ELR (cell line): ENCODE results near the gene VPS35.
A peak's percentile ranks its signal among the peaks of the same experiment; 100 is the strongest.

Experiments
- DNase-seq: peaks from one replicate; pipeline ENCODE4 v3.0.0-alpha.2; 2015; ENCODE audit warnings: low read depth

VPS35 gene

GRCh38 chr16:46688654-46689364 lies at the start of gene VPS35:
TSS of gene VPS35 (minus strand) at chr16:46689178. CDS start at chr16:46689133, 45 bp downstream.
- DNase-seq = peak; percentile 100

- DNase-seq = no peak
Observed at GRCh38 chr16:46737621-46738214, 48.7 kb upstream of the VPS35 start.

DNA sequence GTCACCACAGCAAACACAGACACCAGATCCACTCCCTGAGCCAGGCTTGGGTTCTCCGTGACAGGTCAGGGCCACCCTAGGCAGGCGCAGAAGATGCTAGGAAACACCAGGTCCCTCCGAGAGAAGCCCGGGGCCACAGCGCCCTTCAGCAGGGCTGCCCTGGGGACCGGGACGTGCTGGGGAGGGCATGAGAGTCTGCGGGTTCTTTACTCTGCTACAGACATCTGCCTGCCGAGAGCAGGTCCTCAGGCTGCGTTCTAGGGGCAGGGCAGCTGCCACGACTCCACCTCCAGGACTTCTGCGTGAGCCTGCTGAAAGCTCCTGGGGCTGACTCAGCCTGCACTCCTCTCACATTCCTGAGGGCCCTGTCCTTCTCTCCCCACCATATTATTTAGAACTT lies 47.7 kb upstream of the VPS35 start:
- peak; percentile 10 for DNase-seq

- no peak for DNase-seq
Observed at GRCh38 chr16:46733319-46733830, 44.4 kb upstream of the VPS35 start.

DNA sequence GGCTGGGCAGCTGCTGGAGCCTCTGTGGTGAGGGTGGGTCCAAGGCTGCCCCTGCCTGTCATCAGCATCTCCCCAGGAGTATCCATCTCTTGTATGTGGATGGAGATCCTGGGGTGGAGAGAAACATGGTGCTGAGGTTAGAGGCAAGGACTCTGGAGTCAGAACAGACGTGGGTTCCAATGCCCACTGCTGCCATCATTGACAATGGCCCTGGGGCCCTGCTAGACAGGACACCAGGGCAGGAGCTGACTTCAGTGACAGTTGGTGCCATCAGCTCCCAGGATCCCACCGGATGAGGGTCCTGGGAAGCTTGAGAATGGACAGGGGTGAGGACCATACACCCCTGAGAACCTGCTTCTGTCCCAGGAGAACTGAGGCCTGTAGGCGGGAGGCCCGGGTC lies 43.6 kb upstream of the VPS35 start:
- DNase-seq = no peak

DNA sequence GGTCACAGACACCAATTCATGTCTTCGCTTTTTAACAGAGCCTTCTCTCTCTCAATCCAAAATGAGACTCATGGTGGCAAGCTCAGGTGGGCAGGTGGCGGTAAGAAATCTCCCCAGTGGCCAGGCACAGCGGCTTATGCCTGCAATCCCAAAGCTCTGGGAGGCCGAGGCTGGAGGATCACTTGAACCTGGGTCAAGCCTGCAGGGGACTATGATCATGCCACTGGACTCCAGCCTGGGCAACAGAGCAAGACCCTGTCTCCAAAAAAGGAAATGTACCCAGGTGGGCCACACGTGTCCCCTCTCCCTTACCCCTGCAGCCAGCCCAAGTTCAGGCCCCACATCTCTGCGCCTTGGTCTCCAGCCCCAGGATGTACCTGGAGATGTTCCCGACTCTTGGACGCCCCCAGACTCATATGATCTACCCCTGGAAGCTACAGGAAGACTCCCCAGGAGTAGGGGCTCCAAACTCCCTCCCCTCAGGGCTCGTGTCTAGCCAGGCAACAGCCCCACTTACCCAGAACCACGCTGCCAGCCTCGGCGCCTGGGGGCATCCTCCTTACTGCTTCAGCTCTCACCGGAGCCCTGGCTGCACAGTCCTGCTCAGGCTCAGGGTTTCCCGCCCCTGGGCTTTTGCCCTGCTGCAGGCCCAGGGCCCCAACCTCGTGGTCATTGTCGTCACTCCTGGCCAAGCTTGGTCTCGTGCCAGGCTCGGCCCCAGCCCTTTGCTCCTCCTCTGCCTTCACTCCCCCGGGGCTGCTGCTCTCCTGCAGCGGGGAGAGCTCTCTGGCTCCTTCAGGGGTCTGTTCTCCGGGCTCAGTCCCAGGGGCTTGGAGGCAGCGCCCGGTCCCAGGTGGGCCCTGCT lies 42.9 kb upstream of the VPS35 start:
- DNase-seq = no peak

GRCh38 chr16:46730801-46731690 lies 42.1 kb upstream of the VPS35 start:
- DNase-seq = no peak

DNA sequence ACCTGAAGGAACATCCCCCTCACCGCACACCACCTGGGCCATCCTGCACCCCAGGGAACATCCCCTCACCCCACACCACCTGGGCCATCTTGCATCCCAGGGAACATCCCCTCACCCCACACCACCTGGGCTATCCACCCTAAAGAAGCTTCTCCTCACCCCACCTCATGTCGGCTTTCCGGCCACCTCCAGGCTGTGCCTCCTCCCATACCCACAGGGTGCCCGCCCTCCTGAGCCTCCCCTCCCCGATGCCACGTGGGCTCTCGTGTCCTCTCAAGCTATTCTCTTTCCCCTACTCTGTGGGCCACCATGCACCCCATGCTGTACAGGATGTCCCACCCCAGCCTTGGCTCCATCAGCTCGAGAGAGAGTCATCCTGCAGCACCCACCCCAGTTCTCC lies 41.1 kb upstream of the VPS35 start:
- no peak for DNase-seq

DNA sequence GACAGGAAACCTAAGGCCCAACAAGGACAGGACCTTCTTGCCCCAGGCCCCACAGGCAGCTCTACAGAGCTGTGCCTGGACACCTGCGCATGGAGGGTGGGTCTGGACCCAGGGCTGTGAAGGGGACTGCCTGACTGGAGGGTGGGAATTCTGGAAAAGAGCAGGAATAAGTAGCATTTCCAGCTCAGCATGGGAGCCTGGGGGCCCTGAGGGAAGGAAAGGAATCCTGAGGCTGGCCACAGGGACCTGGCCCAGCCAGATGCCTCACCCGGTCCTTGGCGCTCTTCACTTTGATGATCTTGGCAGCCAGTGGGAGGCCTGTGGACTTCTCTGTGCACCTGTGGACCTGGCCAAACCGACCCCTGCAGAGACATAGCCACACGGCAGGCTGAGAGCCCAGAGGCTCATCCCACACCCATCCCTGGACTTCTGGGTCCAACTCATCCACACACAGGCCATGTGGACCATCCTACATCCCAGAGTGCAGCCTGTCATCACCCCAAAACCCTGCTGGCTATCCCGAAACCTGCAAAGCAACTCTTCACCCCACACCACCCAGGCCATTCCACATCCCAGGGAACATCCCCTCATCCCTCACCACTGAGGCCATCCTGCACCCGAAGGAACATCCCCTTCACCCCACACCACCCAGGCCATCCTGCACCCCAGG lies 40.5 kb upstream of the VPS35 start:
- no peak for DNase-seq

DNA sequence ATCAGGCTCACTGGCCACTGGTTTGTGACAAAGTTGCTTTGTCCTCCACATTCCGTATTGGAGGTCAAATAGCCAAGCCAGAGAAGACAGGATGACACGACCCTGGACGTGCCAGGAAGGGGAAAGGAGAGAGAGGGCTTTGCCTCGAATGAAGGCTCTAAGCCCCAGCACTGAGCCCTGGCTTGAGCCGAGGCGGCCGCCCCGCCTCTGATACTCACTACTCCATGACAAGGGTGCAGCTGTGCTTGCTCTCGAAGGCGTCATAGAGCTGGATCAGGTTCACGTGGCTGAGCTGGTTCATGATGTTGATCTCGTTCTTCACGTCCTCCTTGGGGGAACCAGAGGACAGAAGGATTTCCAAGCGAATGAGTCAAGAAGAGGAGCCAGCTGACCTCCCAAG lies 39.8 kb upstream of the VPS35 start:
- no peak for DNase-seq

GRCh38 chr16:46727630-46728029 lies 38.7 kb upstream of the VPS35 start:
- no peak for DNase-seq

DNA sequence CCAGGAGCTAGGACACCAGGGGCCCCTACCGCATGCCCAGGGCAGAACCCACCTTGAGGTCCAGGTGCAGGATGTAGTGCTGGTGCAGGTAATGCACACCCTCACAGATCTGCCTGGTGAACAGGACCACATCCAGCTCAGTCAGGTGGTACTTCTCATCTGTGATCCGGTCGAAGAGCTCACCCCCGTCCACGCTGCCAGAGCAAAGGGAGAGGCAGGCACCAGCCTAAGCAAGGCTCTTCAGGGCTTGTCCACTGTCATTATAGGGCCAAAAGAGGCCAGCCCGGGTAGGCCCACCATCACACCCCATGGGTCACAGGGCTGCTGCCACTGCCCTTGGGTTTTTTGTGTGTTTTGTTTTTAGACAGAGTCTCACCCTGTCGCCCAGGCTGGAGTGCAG lies 38.2 kb upstream of the VPS35 start:
- DNase-seq = no peak

DNA sequence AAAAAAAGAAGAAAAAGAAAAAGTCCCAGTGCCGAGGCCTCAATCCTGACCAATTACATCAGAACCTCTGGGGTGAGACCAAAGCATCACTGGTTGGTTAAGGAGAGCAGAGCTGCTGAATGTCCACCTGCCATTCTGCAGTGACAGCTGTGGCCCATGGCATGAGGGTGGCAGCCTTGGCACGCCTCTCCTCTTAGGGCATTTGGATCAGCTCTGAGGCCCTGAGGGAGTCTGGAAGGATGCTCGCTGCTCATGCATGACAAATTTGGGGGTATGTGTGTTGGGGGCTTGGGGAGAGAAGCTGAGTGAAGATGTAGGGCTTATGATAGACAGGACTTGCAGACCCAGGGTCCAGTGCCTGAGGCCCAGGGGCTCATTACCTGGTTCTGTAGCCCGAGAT lies 32.9 kb upstream of the VPS35 start:
- DNase-seq = no peak

GRCh38 chr16:46720619-46721018 lies 31.6 kb upstream of the VPS35 start:
- DNase-seq = no peak

DNA sequence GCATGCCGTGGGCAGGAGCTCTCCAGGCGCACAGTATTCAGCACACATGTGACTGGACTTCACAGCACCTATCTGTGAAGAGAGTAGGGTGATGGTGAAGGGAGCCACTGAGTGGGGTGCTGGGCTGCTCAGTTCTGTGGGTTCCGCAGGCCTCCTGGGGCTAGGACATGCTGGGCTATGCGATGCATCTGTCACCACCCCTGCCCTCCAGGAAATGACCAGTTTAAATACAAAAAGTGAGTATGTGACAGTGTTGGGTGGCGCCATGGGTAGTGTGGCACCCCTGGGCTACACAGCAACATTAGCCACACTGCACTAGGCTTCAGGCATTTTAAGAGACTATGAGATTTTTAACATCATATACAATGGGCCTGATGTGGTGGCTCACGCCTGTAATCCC lies 30.6 kb upstream of the VPS35 start:
- DNase-seq = no peak

DNA sequence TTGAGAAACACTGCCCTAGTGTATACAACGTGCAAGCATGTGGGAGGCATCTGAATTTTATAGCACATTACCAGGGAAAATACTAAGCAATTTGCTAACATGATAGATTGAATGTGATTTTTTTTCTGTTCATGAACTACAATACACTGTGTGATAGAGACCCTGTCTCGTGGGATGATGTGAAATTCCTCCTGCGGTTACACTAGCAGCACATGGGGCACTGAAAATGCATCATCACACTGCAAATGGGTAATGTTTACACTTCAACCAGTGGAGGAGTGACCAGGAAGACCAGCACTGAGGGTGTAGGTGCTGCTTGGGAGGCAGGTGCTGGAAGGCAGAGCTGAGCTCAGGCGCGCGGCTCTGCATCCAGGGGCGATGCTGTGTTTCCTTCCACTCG lies 29.2 kb upstream of the VPS35 start:
- no peak for DNase-seq

DNA sequence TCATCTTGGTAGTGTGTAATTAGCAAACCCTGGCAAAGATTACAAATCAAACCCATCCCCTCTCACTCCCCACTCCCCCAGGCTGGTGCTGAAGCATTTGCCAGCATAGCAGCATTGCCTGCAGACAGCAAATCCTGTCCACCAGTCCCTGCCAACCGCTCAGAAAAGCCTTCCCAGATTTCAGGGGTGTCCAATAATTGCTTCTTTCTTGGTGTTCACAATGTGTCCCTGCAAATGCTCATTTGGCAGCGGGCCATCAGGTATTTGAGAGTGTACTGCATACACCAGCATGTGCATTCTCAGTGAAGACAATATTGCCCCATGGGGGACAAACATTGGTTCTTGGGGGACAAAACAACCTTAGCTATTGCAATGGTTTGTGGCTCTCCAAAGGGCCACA lies 28.7 kb upstream of the VPS35 start:
- no peak for DNase-seq

DNA sequence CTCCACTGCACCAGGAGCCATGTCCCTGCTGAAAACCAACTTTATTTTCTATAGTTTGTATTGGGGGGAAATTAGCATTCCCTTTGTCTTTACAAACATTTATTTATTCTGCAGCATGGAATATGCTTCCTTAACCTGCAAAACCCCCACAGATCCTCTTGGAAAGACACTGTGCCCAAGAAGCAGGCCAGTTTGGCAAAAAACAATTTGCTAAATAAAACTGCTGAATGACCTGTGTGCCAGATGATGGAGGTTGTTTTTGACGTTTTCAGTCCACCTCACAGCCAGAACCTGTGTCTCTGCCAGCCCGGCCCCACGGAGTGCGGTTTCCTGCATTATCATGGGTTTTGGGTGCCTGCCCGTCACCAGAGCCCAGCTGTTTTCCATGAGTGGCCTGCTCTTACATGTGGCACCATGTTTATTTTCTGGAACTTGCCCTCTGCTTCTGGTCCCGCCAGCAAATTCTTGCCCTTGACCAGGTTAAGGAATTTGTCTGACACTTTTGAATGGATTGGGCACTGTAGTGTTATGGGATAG lies 26.9 kb upstream of the VPS35 start:
- DNase-seq = no peak

- no peak for DNase-seq
Observed at GRCh38 chr16:46714797-46715591, 26.0 kb upstream of the VPS35 start.

DNA sequence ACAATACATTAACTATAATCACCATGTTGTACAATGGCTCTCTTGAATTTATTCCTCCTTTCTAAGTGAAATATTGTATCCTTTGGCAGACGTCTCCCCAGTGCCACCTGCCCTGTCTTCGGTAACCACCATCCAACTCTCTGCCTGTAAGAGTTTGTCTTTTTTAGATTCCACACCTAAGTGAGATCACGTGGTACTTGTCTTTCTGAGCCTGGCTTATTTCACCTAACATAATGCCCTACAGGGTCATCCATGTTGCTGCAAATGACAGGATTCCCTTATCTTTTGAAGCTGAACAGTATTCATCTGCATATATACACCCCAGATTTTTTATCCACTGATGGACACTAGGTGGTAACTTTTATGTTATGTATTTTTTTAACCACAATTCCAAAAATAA lies 24.7 kb upstream of the VPS35 start:
- no peak for DNase-seq
